CD4-positive, alpha-beta T cell treated with Interleukin-15 for 4 hours (primary cell): ENCODE results near the gene CLIC1.
"Not testable (repeated sequence)": the region's sequence is repeated elsewhere in the genome, so short reads cannot be mapped to it uniquely, and the experiment has no call there.

Experiments used
- DNase-seq: peaks from one replicate; pipeline ENCODE4 v3.0.0-alpha.2; 2020; ENCODE audit warnings: low spot score

Gene CLIC1

GRCh38 chr6:31722173-31722572, 14.2 kb downstream of the CLIC1 start:
- DNase-seq, result no peak

- no peak for DNase-seq
Observed at GRCh38 chr6:31721351-31722020, 14.8 kb downstream of the CLIC1 start, which contains the start of gene LY6G6C. Gene LY6G6C, minus strand, starts transcription at chr6:31721746. Its CDS starts 67 bp downstream, at chr6:31721679.

- DNase-seq, result no peak
Observed at GRCh38 chr6:31720196-31720770, 16.0 kb downstream of the CLIC1 start.

GRCh38 chr6:31719001-31719400, 17.3 kb downstream of the CLIC1 start:
- DNase-seq, result no peak

- no peak for DNase-seq
Observed at GRCh38 chr6:31718265-31718664, 18.1 kb downstream of the CLIC1 start.

GRCh38 chr6:31717499-31718222, 18.7 kb downstream of the CLIC1 start:
- DNase-seq, result no peak

GRCh38 chr6:31715022-31715958, 21.0 kb downstream of the CLIC1 start, which contains the start of gene LY6G6D:
Gene LY6G6D, plus strand, starts transcription at chr6:31715348. Its CDS starts 8 bp downstream, at chr6:31715356.
- DNase-seq, result no peak

GRCh38 chr6:31713991-31714684, 22.2 kb downstream of the CLIC1 start:
- no peak for DNase-seq

GRCh38 chr6:31713465-31713864, 22.9 kb downstream of the CLIC1 start:
- DNase-seq, result no peak

- DNase-seq, result no peak
Observed at GRCh38 chr6:31712296-31712695, 24.0 kb downstream of the CLIC1 start.

GRCh38 chr6:31711233-31711632, 25.1 kb downstream of the CLIC1 start:
- DNase-seq, result no peak

- DNase-seq, result no peak
Observed at GRCh38 chr6:31710523-31711219, 25.7 kb downstream of the CLIC1 start.

- DNase-seq, result not testable (repeated sequence)
Observed at GRCh38 chr6:31709157-31709556, 27.2 kb downstream of the CLIC1 start.

GRCh38 chr6:31708224-31708623, 28.1 kb downstream of the CLIC1 start:
- DNase-seq, result no peak

- DNase-seq, result no peak
Observed at GRCh38 chr6:31707701-31708100, 28.6 kb downstream of the CLIC1 start.

- no peak for DNase-seq
Observed at GRCh38 chr6:31706599-31706998, 29.7 kb downstream of the CLIC1 start, which contains the start of gene LY6G6F. Gene LY6G6F, plus strand, starts transcription at chr6:31706866. Its CDS starts 41 bp downstream, at chr6:31706907.

- no peak for DNase-seq
Observed at GRCh38 chr6:31705931-31706330, 30.4 kb downstream of the CLIC1 start.

GRCh38 chr6:31702819-31703716, 33.3 kb downstream of the CLIC1 start, which contains the start of gene ABHD16A:
Gene ABHD16A, minus strand, starts transcription at chr6:31703324. Its CDS starts 43 bp downstream, at chr6:31703281.
- DNase-seq, result peak; percentile 97

GRCh38 chr6:31702405-31702818, 33.9 kb downstream of the CLIC1 start:
- DNase-seq, result no peak
